GM18520 (cell line): ENCODE data around the gene HBG2.
"Not testable (repeated sequence)": the region's sequence is repeated elsewhere in the genome, so short reads cannot be mapped to it uniquely, and the experiment has no call there.

Experiments used
- ATAC-seq: cut with Tn5 transposase; IDR thresholded peaks from one replicate; pipeline ENCODE4 v1.9.1; 2021; ENCODE audit not compliant: unreplicated experiment

Gene HBG2

DNA sequence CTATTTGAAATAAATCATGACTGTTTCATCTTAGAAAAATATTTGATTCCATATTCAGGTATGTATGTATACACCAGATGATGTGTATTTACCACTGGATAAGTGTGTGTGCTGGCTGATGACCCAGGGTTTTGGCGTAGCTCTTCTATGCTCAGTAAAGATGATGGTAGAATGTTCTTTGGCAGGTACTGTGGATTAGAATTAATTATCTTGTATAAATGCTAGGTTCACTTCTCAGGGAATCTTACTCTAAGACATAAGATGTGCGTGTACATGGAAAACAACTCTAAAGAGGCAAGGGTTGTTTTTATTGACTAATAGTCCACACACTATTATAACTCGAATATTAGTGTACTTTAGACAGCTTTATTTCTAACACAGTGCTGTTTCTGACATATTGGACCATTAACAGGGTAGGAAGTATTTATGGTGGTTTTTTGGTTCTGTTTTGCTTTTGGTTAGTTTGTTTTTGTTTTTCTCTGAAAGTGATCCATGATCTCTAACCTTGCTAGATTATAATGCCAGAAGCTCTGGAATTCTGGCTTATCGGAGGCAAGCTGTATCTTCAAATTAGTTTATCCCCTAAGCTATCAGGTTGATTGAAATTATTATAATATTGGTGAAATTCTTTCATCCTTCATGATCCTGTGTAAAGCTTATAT is 3.9 kb downstream of the HBG2 start:
- no peak for ATAC-seq

DNA sequence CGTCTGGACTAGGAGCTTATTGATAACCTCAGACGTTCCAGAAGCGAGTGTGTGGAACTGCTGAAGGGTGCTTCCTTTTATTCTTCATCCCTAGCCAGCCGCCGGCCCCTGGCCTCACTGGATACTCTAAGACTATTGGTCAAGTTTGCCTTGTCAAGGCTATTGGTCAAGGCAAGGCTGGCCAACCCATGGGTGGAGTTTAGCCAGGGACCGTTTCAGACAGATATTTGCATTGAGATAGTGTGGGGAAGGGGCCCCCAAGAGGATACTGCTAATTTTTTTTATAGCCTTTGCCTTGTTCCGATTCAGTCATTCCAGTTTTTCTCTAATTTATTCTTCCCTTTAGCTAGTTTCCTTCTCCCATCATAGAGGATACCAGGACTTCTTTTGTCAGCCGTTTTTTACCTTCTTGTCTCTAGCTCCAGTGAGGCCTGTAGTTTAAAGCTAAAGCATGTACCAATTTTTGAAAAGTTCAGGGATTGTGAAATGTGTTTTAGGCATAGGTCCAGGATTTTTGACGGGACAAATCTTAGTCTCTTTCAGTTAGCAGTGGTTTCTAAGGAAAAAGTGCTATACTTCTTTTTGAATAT is 4.7 kb downstream of the HBG2 start, which contains the start of gene HBG1:
HBG1 (minus strand) TSS at position 51 of the 590 bp plus-strand sequence. CDS start 53 bp downstream, outside the sequence.
- ATAC-seq = not testable (repeated sequence)

DNA sequence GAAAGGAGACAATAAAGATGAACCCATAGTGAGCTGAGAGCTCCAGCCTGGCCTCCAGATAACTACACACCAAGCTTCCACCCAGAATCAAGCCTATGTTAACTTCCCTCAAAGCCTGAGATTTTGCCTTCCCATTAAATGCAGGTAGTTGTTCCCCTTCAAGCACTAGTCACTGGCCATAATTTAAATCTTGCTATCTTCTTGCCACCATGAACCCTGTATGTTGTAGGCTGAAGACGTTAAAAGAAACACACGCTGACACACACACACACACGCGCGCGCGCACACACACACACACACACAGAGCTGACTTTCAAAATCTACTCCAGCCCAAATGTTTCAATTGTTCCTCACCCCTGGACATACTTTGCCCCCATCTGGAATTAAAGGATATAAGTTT is 6.1 kb downstream of the HBG2 start:
- not testable (repeated sequence) for ATAC-seq

DNA sequence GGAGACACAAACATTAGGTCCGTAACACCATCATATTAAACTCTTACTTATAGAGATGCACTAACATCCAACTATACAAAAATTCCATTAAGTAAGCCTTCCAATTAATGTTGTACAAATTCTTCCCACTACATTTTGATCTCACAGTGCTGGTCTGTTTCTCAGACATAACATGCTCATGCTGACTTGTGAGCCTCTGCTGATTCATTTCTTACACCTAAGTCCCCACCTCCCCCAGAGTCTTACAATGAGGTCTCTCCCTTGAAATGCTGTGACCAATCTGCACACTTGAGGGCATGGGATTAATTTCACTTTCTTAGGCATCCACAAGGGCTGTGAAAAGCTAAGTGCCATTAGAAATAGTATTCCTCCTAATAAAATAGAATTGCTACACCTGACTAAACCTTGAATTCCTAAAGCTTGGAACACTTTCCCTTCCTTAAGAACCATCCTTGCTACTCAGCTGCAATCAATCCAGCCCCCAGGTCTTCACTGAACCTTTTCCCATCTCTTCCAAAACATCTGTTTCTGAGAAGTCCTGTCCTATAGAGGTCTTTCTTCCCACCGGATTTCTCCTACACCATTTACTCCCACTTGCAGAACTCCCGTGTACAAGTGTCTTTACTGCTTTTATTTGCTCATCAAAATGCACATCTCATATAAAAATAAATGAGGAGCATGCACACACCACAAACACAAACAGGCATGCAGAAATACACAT is 6.9 kb downstream of the HBG2 start:
- ATAC-seq = no peak

DNA sequence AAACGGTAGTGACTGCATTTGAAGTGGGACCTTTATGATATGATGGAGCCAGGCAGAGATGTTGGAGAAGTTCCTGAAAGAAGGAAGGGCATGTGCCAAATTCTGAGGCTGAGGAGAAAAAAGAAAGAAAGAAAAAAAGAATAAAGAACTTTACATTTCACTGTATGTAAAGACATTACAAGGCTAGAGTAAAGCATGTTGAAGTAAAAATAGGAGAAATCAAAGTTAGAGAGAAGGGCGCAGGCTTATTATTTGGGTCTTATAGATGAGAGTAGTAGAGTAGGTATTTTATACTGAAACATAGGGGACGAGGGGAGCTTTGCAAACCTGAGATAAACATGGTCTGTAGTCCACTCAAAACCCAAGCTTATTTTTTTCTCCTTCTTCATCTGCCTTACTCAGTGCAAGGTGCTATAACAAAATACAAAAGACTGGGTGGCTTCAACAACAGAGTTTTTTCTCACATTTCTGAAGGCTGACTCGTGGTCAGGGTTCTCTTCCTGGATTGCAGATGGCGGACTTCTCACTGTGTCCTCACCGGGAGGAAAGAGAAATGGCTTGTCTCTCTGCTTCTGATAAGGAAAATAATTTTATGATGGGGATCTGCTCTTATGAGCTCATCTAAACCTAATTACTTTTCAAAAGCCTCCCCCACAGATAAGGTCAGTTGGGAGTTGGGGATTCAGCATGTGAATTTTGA is 7.7 kb downstream of the HBG2 start:
- no peak for ATAC-seq

DNA sequence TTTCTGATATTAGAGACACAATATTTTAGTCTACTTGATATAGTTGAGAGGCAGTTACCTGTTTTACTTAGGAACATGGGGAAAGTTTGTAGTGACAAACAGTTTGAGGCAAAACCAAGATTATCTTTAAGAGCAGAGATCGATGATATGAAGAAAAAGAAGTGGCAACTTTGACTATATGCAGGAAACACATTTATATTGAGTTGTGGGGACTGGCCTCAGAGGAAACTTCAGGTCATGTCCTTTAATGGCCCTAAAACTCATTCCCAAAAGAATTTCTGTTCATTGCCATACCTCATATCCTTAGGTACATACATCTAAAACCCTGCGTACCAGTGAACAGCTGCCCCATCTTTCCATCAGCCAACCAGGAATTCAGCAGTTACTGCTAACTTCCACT is 9.4 kb downstream of the HBG2 start:
- no peak for ATAC-seq

DNA sequence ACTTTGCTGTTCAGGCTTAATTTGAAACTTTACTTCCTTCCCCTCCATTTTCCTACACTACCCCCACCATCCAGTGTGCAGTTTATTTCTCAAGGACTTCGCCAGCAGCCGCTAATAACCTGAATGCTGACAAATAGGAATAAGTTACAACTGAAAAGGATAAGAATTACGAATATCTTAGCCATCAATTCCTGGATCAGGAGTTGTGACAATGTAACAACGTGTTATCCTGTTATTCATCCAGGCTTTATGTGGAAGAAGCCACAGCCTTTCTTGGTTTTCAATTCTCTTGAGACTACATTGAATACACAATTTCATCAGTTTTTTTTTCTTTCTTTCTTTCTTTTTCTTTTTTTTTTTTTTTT is 10.8 kb downstream of the HBG2 start:
- no peak for ATAC-seq

DNA sequence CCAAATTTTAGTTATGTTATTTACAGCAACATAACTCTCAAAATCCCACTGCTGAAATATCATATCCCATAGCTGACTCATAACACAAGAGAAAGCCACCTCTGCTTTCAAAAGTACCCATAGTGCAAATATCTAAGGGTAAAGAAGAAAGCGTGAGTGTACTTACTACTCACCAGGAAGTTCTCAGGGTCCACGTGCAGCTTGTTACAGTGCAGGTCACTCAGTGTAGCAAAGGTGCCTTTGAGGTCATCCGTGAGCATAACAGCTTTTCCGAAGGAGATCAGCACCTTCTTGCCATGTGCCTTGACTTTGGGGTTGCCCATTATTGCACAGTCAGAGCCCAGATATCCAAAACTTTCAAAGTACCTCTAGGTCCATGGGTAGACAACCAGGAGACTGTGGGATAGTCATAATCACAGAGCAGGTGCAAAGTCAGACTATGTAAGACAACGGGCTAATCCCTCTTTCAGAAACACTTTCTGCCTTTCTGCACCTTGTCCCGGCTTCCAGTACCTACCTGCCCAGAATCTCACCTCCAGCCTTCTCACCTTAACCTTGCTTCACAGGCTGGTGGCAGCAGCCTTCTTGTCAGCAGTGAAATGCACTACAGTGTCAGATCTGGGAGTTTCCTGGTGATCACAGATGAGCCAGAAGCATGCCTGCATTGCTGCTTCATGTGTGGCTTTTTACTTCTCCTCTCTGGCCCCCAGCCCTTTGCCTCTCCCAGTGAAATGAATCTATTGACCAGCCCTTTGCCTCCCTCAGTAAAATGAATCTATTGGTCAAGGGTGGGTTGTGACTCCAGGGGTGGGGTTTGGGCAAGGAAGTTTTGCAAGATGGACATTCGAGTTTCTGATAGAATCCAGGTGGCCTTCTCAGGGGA is 11.4 kb downstream of the HBG2 start:
- no peak for ATAC-seq

DNA sequence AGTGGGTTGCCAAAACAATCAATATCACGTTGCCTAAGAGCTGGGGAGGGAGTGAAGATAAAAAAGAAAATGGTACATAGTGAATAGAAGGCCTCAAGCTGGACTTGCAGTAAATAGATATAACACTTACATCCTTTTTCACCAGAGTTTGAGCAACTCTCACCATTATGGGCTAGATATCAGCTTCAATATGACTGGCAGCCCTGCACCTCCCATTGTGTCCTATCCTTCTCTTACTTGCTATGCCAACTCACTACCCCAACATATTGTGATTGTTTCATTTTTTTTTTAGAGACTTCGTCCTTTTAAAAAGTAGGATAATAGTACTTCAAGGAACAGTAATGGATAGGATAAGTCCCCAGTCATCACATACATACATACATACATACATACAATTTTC is 12.4 kb downstream of the HBG2 start:
- ATAC-seq = no peak

DNA sequence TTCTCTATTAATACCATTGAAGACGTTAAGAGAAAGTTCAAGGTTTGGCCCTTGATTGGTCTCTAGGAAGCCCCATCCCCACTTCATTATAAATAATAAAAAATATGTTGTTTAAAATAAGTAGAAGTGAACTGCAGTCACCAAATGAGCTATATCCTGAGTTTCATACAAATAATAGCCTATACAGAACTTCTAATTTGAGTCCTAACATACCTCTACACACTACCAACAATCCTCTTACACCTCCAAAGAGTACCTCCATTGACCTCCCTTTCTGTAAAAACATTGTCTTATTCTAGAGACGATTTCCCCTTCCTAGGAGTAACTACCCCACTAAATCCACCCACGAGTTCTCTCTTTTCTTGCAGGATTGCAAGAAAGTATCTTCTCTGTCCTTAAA is 13.1 kb downstream of the HBG2 start:
- no peak for ATAC-seq

DNA sequence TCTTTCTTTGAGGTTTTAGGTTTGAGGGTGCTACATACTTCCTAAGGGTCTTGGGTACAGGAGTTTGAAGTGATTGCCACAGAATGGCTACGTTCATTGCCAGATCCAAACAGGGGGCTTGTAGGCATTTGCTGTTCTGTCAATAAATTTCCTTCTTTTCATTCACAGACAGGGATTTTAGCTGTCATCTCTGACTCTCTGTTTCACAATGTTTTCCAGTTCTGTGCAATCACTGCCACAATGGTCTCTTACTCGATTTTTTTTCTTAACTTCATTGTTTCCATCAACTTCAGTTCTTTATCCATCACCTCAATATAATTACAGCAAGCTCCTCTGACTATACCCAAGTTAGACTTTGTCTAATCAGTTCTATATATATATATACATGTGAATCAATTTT is 14.1 kb downstream of the HBG2 start:
- no peak for ATAC-seq

DNA sequence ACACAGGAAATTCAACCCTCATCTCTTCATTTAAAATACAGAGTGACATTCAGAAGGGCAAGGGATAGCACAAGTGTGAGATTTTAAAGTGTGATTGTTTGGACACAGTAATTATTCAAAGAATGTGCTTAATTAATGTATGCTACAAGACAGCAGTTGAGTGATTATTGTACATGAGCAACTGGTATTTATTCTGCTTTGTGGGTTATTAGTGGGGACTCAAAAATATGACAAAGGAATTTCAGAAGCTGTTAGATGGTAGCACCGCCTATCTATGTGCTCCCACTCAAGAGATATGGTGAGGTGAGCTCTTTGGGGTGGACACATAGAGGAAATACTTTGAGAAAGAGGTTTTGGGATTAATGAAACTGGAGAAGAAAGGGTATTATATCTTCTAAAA is 14.5 kb downstream of the HBG2 start:
- ATAC-seq = no peak

DNA sequence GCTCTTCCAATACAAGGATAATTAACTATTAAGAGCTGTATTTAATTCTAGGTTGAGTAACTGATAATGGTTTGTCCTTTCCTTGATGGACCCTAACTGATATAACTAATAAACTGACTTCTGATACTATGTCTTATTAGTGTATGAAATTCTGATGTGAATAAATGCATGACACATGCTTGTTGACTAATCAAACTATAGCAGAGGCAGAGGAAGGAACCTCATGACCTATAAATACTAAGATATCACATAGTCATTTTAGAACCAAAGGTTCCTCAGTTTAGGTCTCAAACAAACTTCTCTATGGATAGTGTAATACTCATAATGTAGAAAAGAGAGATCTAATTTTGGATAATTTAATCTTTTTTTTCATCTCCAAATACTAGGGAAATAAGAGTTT is 15.5 kb downstream of the HBG2 start:
- no peak for ATAC-seq

DNA sequence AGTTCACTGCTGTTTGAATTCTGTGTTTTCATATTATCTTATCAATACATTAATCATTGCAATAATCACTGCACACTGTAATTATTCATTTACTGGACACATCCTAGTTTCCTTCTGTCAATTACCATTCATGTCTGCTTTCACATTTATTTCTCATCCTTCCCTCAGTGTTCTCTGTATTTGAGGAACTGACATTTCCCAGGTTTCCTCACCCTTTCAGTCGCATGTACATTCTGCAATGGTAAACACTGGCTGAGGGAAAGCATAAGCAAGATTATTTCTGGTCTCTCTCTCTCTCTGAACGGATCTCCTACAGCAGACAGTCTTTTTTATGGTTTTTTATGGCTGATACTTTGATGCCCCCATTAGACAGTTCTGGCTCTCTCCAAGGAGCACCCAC is 16.1 kb downstream of the HBG2 start:
- ATAC-seq = no peak

DNA sequence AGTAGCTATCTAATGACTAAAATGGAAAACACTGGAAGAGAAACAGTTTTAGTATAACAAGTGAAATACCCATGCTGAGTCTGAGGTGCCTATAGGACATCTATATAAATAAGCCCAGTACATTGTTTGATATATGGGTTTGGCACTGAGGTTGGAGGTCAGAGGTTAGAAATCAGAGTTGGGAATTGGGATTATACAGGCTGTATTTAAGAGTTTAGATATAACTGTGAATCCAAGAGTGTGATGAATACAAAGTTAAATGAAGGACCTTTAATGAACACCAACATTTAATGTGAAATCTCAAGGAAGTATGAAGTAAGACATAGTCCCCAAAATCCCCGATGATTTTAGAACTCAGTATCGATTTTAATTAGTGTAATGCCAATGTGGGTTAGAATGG is 17.2 kb downstream of the HBG2 start:
- ATAC-seq = no peak

DNA sequence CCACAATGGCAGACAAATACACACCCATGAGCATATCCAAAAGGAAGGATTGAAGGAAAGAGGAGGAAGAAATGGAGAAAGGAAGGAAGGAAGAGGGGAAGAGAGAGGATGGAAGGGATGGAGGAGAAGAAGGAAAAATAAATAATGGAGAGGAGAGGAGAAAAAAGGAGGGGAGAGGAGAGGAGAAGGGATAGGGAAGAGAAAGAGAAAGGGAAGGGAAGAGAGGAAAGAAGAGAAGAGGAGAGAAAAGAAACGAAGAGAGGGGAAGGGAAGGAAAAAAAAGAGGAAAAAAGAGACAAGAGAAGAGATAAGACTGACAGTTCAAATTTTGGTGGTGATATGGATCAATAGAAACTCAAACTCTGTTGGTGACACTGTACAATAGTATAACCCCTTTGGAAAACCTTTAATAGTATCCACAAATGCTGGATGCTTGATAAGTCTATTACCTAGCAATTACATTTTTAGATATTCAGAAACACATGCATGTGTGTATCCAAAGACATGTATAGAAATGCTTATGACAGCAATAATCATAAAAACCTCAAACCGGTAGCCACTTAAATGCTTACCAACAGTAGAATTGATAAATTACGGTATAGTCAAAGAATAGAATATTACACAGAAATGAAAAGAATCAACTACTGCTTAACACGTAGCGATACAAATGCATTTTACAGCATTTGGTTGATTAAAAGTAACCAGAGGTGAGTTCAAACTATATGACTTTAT is 19.1 kb downstream of the HBG2 start:
- ATAC-seq = no peak

DNA sequence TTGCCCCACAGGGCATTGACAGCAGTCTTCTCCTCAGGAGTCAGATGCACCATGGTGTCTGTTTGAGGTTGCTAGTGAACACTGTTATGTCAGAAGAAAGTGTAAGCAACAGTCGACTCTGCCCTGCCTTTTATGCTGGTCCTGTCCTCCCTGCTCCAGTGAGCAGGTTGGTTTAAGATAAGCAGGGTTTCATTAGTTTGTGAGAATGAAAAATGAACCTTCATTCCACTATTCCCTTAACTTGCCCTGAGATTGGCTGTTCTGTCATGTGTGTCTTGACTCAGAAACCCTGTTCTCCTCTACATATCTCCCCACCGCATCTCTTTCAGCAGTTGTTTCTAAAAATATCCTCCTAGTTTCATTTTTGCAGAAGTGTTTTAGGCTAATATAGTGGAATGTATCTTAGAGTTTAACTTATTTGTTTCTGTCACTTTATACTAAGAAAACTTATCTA is 20.2 kb downstream of the HBG2 start, which contains the start of gene HBD:
HBD (minus strand) TSS at position 103 of the 454 bp plus-strand sequence; CDS start at position 53, 50 bp downstream.
- ATAC-seq = no peak

DNA sequence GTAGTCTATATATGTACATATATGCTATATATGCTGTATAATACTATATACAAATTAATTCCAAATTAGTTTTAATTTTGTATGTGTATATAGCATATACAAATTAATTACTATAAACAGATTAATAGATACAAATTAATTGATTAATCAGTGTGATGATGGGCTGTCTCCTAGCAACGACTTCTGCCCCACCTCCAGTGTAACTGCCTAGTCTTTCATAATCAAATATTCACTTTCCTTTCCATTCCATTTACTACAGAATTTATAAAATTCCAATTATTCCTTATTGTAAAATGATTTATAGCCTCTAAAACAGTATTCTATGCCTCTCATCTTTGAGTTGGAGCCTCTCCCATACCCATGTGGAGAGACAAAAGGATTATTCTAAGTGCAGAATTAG is 21.3 kb downstream of the HBG2 start:
- ATAC-seq = no peak

DNA sequence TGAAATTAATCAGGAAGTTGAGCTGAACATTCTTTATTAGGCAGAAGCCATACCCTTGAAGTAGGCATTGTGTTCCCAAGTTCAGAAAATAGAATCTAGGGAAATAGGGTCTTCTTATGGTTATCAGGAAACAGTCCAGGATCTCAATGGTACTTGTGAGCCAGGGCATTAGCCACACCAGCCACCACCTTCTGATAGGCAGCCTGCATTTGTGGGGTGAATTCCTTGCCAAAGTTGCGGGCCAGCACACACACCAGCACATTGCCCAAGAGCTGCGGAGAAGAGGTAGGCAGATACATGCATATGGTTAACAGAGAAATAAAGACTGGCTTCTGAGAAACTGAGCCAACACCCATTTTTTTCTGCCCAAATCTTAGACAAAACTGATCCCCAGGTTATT is 21.8 kb downstream of the HBG2 start:
- no peak for ATAC-seq

DNA sequence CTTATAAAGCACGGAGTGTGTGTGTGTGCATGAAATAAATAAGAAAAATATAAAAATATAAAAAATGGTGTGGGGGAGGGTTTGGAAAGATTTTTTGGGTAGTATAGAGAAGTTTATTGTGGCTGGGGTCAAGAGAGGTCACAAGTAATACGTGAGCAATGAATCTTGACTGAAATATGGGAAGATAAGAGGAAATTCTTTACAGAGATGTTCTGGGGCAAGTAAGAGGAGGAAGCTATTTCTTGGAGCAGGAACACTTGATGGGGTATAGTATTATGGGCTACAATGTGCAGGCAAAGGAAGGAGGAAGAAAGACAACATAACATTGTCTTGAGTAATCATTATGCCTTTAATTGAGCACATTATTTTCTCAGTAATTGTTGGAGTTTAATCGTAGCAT is 22.4 kb downstream of the HBG2 start:
- ATAC-seq = no peak
